OCI-LY7 (cell line): ENCODE measurements around the gene C1QBP.

Experiments
- CTCF ChIP-seq: fragments of 200-600 bp; sonication (generic); conservative IDR thresholded peaks from 2 replicates; pipeline ENCODE4 v1.5.1; 2014; ENCODE audit warnings: mild to moderate bottlenecking, antibody characterized with exemption, low read length, moderate library complexity, mixed read lengths
- EZH2phosphoT487 ChIP-seq: fragments of 200-600 bp; sonication (generic); IDR thresholded peaks from 2 replicates; pipeline ENCODE4 v1.6.1; 2018; ENCODE audit warnings: low read depth, borderline replicate concordance, mild to moderate bottlenecking, mixed run types, antibody characterized with exemption, low read length, moderate library complexity, mixed read lengths

GRCh38 chr17:5473906-5474305, 35.0 kb upstream of the C1QBP start:
- TF ChIP-seq CTCF (no peak), EZH2phosphoT487 (no peak)
